CD4-positive, alpha-beta T cell (primary cell): Measurements from ENCODE around the gene GCLM. TPM values are rescaled to one million over a fixed set of nuclear protein-coding genes. Genes with fewer than 3 reads are reported as not detected.

Experiments
- ATAC-seq: fragments of 200-7000 bp; cut with Tn5 transposase; one replicate; pipeline ENCODE4 v1.10.0; 2022; ENCODE audit warnings: mild to moderate bottlenecking; ENCODE audit not compliant: poor library complexity
- CTCF ChIA-PET: fragments of 350-600 bp; sonication (Branson Sonifier 250); formaldehyde crosslinking; loops from one replicate; lab custom pipeline; 2021; ENCODE audit warnings: antibody characterized with exemption, inconsistent platforms; lab: Charles Lee
- POLR2A ChIA-PET: fragments of 350-600 bp; sonication (Branson Sonifier 250); formaldehyde crosslinking; loops from one replicate; lab custom pipeline; 2021; ENCODE audit warnings: antibody characterized with exemption, inconsistent platforms; lab: Charles Lee
- DNase-seq, 14 experiments: peaks; one replicate each; pipeline ENCODE4 v3.0.0-alpha.2; 2013 to 2020; ENCODE audit warnings: mixed read lengths in 2 of 14
- H3K27ac ChIP-seq, 2 donors: one replicate each; pipeline versions ENCODE4 v1.5.1 to v1.7.0; 2013; ENCODE audit warnings: low read length in 2 of 2, low read depth in 1 of 2, mild to moderate bottlenecking in 1 of 2
- H3K27me3 ChIP-seq, 2 experiments: 1 replicate in 1 of 2; 2 replicates in 1 of 2; pipeline versions ENCODE4 v1.6.1 to v1.7.0; 2013; ENCODE audit warnings: low read length in 2 of 2, control low read depth in 1 of 2, mild to moderate bottlenecking in 1 of 2, moderate library complexity in 1 of 2; ENCODE audit not compliant: insufficient read depth in 2 of 2, control insufficient read depth in 1 of 2
- H3K36me3 ChIP-seq: one replicate; pipeline ENCODE4 v1.6.1; 2013; ENCODE audit warnings: low read length, control low read depth; ENCODE audit not compliant: insufficient read depth
- H3K4me1 ChIP-seq: one replicate; pipeline ENCODE4 v1.6.1; 2013; ENCODE audit warnings: low read length, control low read depth; ENCODE audit not compliant: insufficient read depth
- H3K4me3 ChIP-seq: one replicate; pipeline ENCODE4 v1.5.1; 2013; ENCODE audit warnings: mild to moderate bottlenecking, low read length, moderate library complexity
- H3K9me3 ChIP-seq, 2 experiments: 1 replicate in 1 of 2; 2 replicates in 1 of 2; pipeline versions ENCODE4 v1.6.1 to v1.7.0; 2013; ENCODE audit warnings: low read length in 2 of 2, mild to moderate bottlenecking in 2 of 2, control low read depth in 1 of 2, moderate library complexity in 1 of 2; ENCODE audit not compliant: control insufficient read depth in 1 of 2, insufficient read depth in 1 of 2
- H3K27ac Mint-ChIP-seq: one replicate; pipeline ENCODE4 v1.8.0; 2020; ENCODE audit warnings: mixed read lengths
- H3K27me3 Mint-ChIP-seq: one replicate; pipeline ENCODE4 v1.8.0; 2021; ENCODE audit warnings: mixed read lengths
- H3K36me3 Mint-ChIP-seq: one replicate; pipeline ENCODE4 v1.8.0; 2021; ENCODE audit warnings: low read depth, mixed read lengths
- H3K4me1 Mint-ChIP-seq: one replicate; pipeline ENCODE4 v1.8.0; 2021; ENCODE audit warnings: low read depth, mixed read lengths
- H3K4me3 Mint-ChIP-seq: one replicate; pipeline ENCODE4 v1.8.0; 2020; ENCODE audit warnings: mild to moderate bottlenecking, mixed read lengths
- H3K9me3 Mint-ChIP-seq: one replicate; pipeline ENCODE4 v1.8.0; 2020; ENCODE audit warnings: mixed read lengths
- CTCF ChIP-seq: fragments of 200-600 bp; IDR thresholded peaks from one replicate; pipeline ENCODE4 v1.8.0; 2022; ENCODE audit warnings: antibody characterized with exemption, mild to moderate bottlenecking
- intact Hi-C, 2 experiments: fragments of 100-400 bp; cut with DNase I in 1 of 2; cut with micrococcal nuclease in 1 of 2; formaldehyde crosslinking; loops; one replicate each; pipeline versions ENCODE4 v1.15.1 to v1.9.0; 2023 to 2025; cut with DNase I, micrococcal nuclease
- total RNA-seq, 174 experiments: library from RNA in 2 of 174; stranded (reverse) in 2 of 174; gene quantifications; one replicate each; pipeline ENCODE4 v1.2.3 and lab custom pipeline; 2021 to 2026

GCLM gene
- total RNA-seq, 2 experiments from 2014 or later: 6.1 to 6.8 TPM

- no peaks in the 10 kb centered on the region for H3K9me3 ChIP-seq
- peak overlapping the region in 1 of 2 donors; percentile 25 for H3K27ac ChIP-seq
- intact Hi-C loops: loop anchor here (1.0 to 10.0 kb wide), 12 partner anchors 29 to 724 kb away; partner anchors contain the start of genes ABCD3 (in 2 of the 2), DNTTIP2 (in 2 of the 2), CCDC18 (in 1 of the 2) and TMED5 (in 1 of the 2)
- ChIA-PET CTCF (interaction anchor here (0.7 to 3.7 kb wide), 10 partner anchors 18 to 279 kb away, joined by 3 to 16 read pairs (median 6); partner anchors contain the start of gene DNTTIP2), POLR2A (interaction anchor here (1.0 to 3.8 kb wide), 7 partner anchors 29 to 563 kb away, joined by 3 to 50 read pairs (median 10); partner anchors contain the start of genes DNTTIP2 and DR1)
- Mint-ChIP-seq H3K27ac (peak overlapping the region; percentile 82), H3K9me3 (no peaks in the 10 kb centered on the region), H3K27me3 (no peaks in the 10 kb centered on the region), H3K36me3 (peaks cover 4% of the 10 kb centered on the region), H3K4me3 (peak overlapping the region; percentile 96), H3K4me1 (peaks cover 52% of the 10 kb centered on the region)
- H3K4me1 ChIP-seq: peaks cover 20% of the 10 kb centered on the region
- H3K27me3 ChIP-seq: no peaks in the 10 kb centered on the region
- TF ChIP-seq CTCF: no peak
- no peaks in the 10 kb centered on the region for H3K36me3 ChIP-seq
- peak overlapping the region; percentile 68 for H3K4me3 ChIP-seq
- ATAC-seq: peak; percentile 50
- peak; percentile 11 to 74 (median 42) for DNase-seq
These were observed 660 bp downstream of the GCLM start for GRCh38 chr1:93908394-93909145.

GRCh38 chr1:93907718-93908117 lies 1.5 kb downstream of the GCLM start:
- H3K4me1 Mint-ChIP-seq: peaks cover 53% of the 10 kb centered on the region
- Histone ChIP-seq H3K9me3 (no peaks in the 10 kb centered on the region), H3K36me3 (no peaks in the 10 kb centered on the region), H3K27me3 (no peaks in the 10 kb centered on the region), H3K27ac (no peak overlapping the region), H3K4me1 (peaks cover 20% of the 10 kb centered on the region), H3K4me3 (no peak overlapping the region)
- TF ChIP-seq CTCF: no peak
- POLR2A ChIA-PET: interaction anchor here (1.0 to 3.8 kb wide), 3 partner anchors 29 to 562 kb away, joined by 3 to 50 read pairs (median 11); partner anchors contain the start of genes DNTTIP2 and DR1
- ATAC-seq (no peak), DNase-seq (no peak)
- peak overlapping the region; percentile 72 for H3K27ac Mint-ChIP-seq
- H3K4me3 Mint-ChIP-seq: peak overlapping the region; percentile 81
- peaks cover 4% of the 10 kb centered on the region for H3K36me3 Mint-ChIP-seq
- H3K27me3 Mint-ChIP-seq: no peaks in the 10 kb centered on the region
- CTCF ChIA-PET: interaction anchor here (1.8 to 3.7 kb wide), 2 partner anchors 61 to 63 kb away, joined by 5 to 16 read pairs; no protein-coding TSS in a partner anchor
- intact Hi-C loops: loop anchor here (2.0 to 10.0 kb wide), 8 partner anchors 29 to 723 kb away; partner anchors contain the start of genes ABCD3 (in 1 of the 2), CCDC18 (in 1 of the 2), DNTTIP2 (in 1 of the 2) and TMED5 (in 1 of the 2)
- no peaks in the 10 kb centered on the region for H3K9me3 Mint-ChIP-seq

GRCh38 chr1:93906480-93906879 lies 2.8 kb downstream of the GCLM start:
- DNase-seq (no peak), ATAC-seq (no peak)
- Mint-ChIP-seq H3K36me3 (peaks cover 4% of the 10 kb centered on the region), H3K4me1 (peaks cover 53% of the 10 kb centered on the region), H3K27ac (no peak overlapping the region), H3K4me3 (peak overlapping the region; percentile 27), H3K27me3 (no peaks in the 10 kb centered on the region), H3K9me3 (no peaks in the 10 kb centered on the region)
- intact Hi-C loops: loop anchor here (5.0 to 10.0 kb wide), 5 partner anchors 469 to 722 kb away; partner anchors contain the start of genes ABCD3 (in 1 of the 2), CCDC18 (in 1 of the 2) and TMED5 (in 1 of the 2)
- ChIA-PET CTCF (interaction anchor here (1.8 kb wide), 1 partner anchor 60 kb away, joined by 5 read pairs; no protein-coding TSS in a partner anchor), POLR2A (no interaction called here)
- H3K4me3 ChIP-seq: no peak overlapping the region
- peaks cover 20% of the 10 kb centered on the region for H3K4me1 ChIP-seq
- no peak overlapping the region for H3K27ac ChIP-seq
- TF ChIP-seq CTCF: no peak
- no peaks in the 10 kb centered on the region for H3K9me3 ChIP-seq
- no peaks in the 10 kb centered on the region for H3K36me3 ChIP-seq
- H3K27me3 ChIP-seq: no peaks in the 10 kb centered on the region
